ENCODE results near the gene YARS1.
A peak's percentile ranks its signal among the peaks of the same experiment; 100 is the strongest.

DNA sequence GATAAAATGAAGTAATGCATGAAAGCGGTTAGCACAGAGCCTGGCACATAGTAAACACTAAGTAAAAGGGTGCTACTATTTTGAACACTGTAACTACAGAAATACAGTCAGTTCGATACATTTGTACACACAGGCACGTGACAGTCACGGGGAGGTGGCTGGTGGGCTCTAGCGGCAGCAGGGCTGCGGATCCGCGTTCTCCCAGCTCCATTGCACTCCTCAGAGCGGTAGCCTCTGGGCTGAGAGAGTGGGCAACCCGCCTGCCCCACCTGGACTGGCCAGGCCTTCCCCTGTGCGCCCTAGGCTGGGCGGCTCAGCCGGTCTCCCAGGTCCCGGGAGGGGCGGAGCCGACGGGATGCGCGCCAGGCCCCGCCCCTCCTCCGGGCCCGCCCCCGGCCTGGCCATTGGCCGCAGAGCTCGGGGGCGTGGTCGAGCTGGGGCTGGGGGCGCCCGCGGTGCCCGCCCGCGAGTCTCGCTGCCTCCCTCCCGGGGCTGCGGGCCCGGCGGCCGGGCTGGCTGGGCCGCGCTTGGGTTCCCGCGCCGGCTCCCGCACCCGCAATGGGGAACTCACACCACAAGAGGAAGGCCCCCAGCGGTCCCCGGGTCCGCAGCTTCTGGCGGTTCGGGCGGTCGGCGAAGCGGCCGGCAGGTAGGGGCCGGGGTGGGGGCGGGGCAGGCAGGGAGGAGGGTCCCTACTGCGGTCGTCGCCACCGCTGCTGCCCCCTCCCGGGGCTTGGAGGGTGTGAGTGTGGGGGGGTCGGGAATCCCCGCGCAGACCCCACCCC lies 63.4 kb downstream of the YARS1 start:
- TF ChIP-seq POLR2AphosphoS5 (IDR thresholded peaks at IDR 0.05) (peak in 1 of 2 donors; percentile 14), POLR2A (IDR thresholded peaks at IDR 0.05) (peak in 2 of 4 donors; percentile 7 to 62)
- TF ChIP-seq, protein P1, sequence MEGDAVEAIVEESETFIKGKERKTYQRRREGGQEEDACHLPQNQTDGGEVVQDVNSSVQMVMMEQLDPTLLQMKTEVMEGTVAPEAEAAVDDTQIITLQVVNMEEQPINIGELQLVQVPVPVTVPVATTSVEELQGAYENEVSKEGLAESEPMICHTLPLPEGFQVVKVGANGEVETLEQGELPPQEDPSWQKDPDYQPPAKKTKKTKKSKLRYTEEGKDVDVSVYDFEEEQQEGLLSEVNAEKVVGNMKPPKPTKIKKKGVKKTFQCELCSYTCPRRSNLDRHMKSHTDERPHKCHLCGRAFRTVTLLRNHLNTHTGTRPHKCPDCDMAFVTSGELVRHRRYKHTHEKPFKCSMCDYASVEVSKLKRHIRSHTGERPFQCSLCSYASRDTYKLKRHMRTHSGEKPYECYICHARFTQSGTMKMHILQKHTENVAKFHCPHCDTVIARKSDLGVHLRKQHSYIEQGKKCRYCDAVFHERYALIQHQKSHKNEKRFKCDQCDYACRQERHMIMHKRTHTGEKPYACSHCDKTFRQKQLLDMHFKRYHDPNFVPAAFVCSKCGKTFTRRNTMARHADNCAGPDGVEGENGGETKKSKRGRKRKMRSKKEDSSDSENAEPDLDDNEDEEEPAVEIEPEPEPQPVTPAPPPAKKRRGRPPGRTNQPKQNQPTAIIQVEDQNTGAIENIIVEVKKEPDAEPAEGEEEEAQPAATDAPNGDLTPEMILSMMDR (IDR thresholded peaks at IDR 0.05), result no peak
